DOHH2 (cell line): ENCODE measurements around the gene ATXN7L3B.
"Not testable (repeated sequence)": the region's sequence is repeated elsewhere in the genome, so short reads cannot be mapped to it uniquely, and the experiment has no call there.

Experiments
- EZH2phosphoT487 ChIP-seq: fragments of 200-600 bp; sonication (generic); IDR thresholded peaks from 2 replicates; pipeline ENCODE4 v1.6.1; 2017; ENCODE audit warnings: borderline replicate concordance, mild to moderate bottlenecking, antibody characterized with exemption, low read length, moderate library complexity, mixed read lengths
- TF ChIP-seq, protein P1 (sequence below): fragments of 200-600 bp; sonication (generic); IDR thresholded peaks from one replicate; pipeline ENCODE4 v1.5.1; 2014; ENCODE audit warnings: antibody characterized with exemption, mild to moderate bottlenecking, low read depth, low read length; ENCODE audit not compliant: poor library complexity, severe bottlenecking

GRCh38 chr12:74508873-74509657 is 28.6 kb upstream of the ATXN7L3B start:
- TF ChIP-seq, protein P1, sequence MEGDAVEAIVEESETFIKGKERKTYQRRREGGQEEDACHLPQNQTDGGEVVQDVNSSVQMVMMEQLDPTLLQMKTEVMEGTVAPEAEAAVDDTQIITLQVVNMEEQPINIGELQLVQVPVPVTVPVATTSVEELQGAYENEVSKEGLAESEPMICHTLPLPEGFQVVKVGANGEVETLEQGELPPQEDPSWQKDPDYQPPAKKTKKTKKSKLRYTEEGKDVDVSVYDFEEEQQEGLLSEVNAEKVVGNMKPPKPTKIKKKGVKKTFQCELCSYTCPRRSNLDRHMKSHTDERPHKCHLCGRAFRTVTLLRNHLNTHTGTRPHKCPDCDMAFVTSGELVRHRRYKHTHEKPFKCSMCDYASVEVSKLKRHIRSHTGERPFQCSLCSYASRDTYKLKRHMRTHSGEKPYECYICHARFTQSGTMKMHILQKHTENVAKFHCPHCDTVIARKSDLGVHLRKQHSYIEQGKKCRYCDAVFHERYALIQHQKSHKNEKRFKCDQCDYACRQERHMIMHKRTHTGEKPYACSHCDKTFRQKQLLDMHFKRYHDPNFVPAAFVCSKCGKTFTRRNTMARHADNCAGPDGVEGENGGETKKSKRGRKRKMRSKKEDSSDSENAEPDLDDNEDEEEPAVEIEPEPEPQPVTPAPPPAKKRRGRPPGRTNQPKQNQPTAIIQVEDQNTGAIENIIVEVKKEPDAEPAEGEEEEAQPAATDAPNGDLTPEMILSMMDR, result not testable (repeated sequence)
- not testable (repeated sequence) for TF ChIP-seq EZH2phosphoT487
